Measurements from ENCODE around the gene NRXN3.
"Not testable (repeated sequence)": the region's sequence is repeated elsewhere in the genome, so short reads cannot be mapped to it uniquely, and the experiment has no call there.

Gene NRXN3

GRCh38 chr14:78403278-78403815 lies 233.2 kb downstream of the NRXN3 start:
- DNase-seq (ENCODE audit: low read depth), result no peak

GRCh38 chr14:78405079-78405856 lies 235.1 kb downstream of the NRXN3 start:
- DNase-seq (ENCODE audit: low read depth), result no peak

- DNase-seq (ENCODE audit: low read depth), result no peak
Measured at GRCh38 chr14:78412475-78412874, 242.3 kb downstream of the NRXN3 start.

GRCh38 chr14:78414172-78414571 lies 244.0 kb downstream of the NRXN3 start:
- DNase-seq (ENCODE audit: low read depth), result no peak

- DNase-seq (ENCODE audit: low read depth), result no peak
Measured at GRCh38 chr14:78417532-78417931, 247.4 kb downstream of the NRXN3 start.

- DNase-seq (ENCODE audit: low read depth), result no peak
Measured at GRCh38 chr14:78424311-78424710, 254.1 kb downstream of the NRXN3 start.

- no peak for DNase-seq (ENCODE audit: low read depth)
Measured at GRCh38 chr14:78425330-78425729, 255.2 kb downstream of the NRXN3 start.

GRCh38 chr14:78425782-78426181 lies 255.6 kb downstream of the NRXN3 start:
- DNase-seq (ENCODE audit: low read depth), result no peak

GRCh38 chr14:78432046-78432445 lies 261.9 kb downstream of the NRXN3 start:
- no peak for DNase-seq (ENCODE audit: low read depth)

- not testable (repeated sequence) for DNase-seq (ENCODE audit: low read depth)
Measured at GRCh38 chr14:78437448-78437847, 267.3 kb downstream of the NRXN3 start.

GRCh38 chr14:78440356-78440894 lies 270.3 kb downstream of the NRXN3 start:
- DNase-seq (ENCODE audit: low read depth), result no peak

- DNase-seq (ENCODE audit: low read depth), result no peak
Measured at GRCh38 chr14:78443834-78444233, 273.7 kb downstream of the NRXN3 start.

GRCh38 chr14:78445275-78445674 lies 275.1 kb downstream of the NRXN3 start:
- no peak for DNase-seq (ENCODE audit: low read depth)

GRCh38 chr14:78446807-78447206 lies 276.6 kb downstream of the NRXN3 start:
- no peak for DNase-seq (ENCODE audit: low read depth)

GRCh38 chr14:78448164-78449094 lies 278.3 kb downstream of the NRXN3 start:
- no peak for DNase-seq (ENCODE audit: low read depth)

GRCh38 chr14:78450669-78451318 lies 280.6 kb downstream of the NRXN3 start:
- DNase-seq (ENCODE audit: low read depth), result no peak

- DNase-seq (ENCODE audit: low read depth), result no peak
Measured at GRCh38 chr14:78451319-78451695, 281.1 kb downstream of the NRXN3 start.

- DNase-seq (ENCODE audit: low read depth), result no peak
Measured at GRCh38 chr14:78455896-78456435, 285.8 kb downstream of the NRXN3 start.

- no peak for DNase-seq (ENCODE audit: low read depth)
Measured at GRCh38 chr14:78469947-78470346, 299.8 kb downstream of the NRXN3 start.

GRCh38 chr14:78479127-78479780 lies 309.1 kb downstream of the NRXN3 start:
- no peak for DNase-seq (ENCODE audit: low read depth)

GRCh38 chr14:78484028-78484427 lies 313.9 kb downstream of the NRXN3 start:
- DNase-seq (ENCODE audit: low read depth), result no peak

Measured in stimulated activated CD8-positive, alpha-beta memory T cell treated with anti-CD3 and anti-CD28 coated beads, Interleukin-15, amount 100 ng/mL, for 24 hours (primary cell).